Suppressor macrophage (primary cell): ENCODE measurements around the gene KCTD7.
"Not testable (repeated sequence)": the region's sequence is repeated elsewhere in the genome, so short reads cannot be mapped to it uniquely, and the experiment has no call there.

ENCODE experiments used
- DNase-seq, 4 experiments: peaks; one replicate each; pipeline ENCODE4 v3.0.0-alpha.2; 2020 to 2022

The KCTD7 gene

GRCh38 chr7:66654275-66655112, 25.8 kb downstream of the KCTD7 start:
- peak; percentile 99 to 100 (median 100) for DNase-seq

- DNase-seq = peak; percentile 82 to 91 (median 84)
These were observed 26.6 kb downstream of the KCTD7 start for GRCh38 chr7:66655113-66655806.

GRCh38 chr7:66655826-66656485, 27.3 kb downstream of the KCTD7 start:
- DNase-seq = peak in 3 of 4 experiments; percentile 40 to 42 (median 41)

GRCh38 chr7:66657798-66658197, 29.1 kb downstream of the KCTD7 start:
- no peak for DNase-seq

- no peak for DNase-seq
These were observed 34.1 kb downstream of the KCTD7 start for GRCh38 chr7:66662646-66663264.

GRCh38 chr7:66664590-66665293, 36.1 kb downstream of the KCTD7 start:
- DNase-seq = no peak

GRCh38 chr7:66666313-66666952, 37.8 kb downstream of the KCTD7 start:
- DNase-seq = no peak

GRCh38 chr7:66667023-66667728, 38.5 kb downstream of the KCTD7 start:
- DNase-seq = no peak

- no peak for DNase-seq
These were observed 39.4 kb downstream of the KCTD7 start for GRCh38 chr7:66668112-66668511.

GRCh38 chr7:66668677-66669076, 40.0 kb downstream of the KCTD7 start:
- no peak for DNase-seq

- DNase-seq = no peak
These were observed 40.4 kb downstream of the KCTD7 start for GRCh38 chr7:66669088-66669487.

- DNase-seq = no peak
These were observed 40.8 kb downstream of the KCTD7 start for GRCh38 chr7:66669496-66669895.

- DNase-seq = no peak
These were observed 42.4 kb downstream of the KCTD7 start for GRCh38 chr7:66671034-66671433.

GRCh38 chr7:66671486-66671885, 42.8 kb downstream of the KCTD7 start:
- DNase-seq = peak in 1 of 4 experiments; percentile 12

- DNase-seq = not testable (repeated sequence)
These were observed 43.9 kb downstream of the KCTD7 start for GRCh38 chr7:66672432-66673123.

GRCh38 chr7:66673124-66673640, 44.5 kb downstream of the KCTD7 start:
- DNase-seq = peak; percentile 43 to 76 (median 72)

- peak; percentile 24 to 56 (median 44) for DNase-seq
These were observed 51.1 kb downstream of the KCTD7 start for GRCh38 chr7:66679633-66680244.

- peak; percentile 98 for DNase-seq
These were observed 53.0 kb downstream of the KCTD7 start for GRCh38 chr7:66681491-66682349.
